ENCODE results near the gene NDUFB4.

DNA sequence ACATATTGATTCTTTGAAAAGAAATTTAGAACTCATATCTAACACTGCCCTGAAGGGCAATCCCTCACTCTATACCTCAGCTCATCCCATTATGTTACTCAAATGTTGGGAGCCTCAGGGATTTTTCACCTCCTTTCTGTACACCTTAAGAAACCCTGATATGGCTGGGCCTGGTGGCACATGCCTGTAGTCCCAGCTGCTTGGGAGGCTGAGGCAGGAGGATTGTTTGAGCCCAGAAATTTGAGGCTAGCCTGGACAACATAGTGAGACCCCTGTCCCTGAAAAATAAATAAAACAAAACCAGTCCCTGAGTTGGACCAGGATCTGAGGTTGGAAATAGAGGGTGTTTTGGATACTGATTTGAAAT lies 27.6 kb downstream of the NDUFB4 start:
- TF ChIP-seq, protein P1, sequence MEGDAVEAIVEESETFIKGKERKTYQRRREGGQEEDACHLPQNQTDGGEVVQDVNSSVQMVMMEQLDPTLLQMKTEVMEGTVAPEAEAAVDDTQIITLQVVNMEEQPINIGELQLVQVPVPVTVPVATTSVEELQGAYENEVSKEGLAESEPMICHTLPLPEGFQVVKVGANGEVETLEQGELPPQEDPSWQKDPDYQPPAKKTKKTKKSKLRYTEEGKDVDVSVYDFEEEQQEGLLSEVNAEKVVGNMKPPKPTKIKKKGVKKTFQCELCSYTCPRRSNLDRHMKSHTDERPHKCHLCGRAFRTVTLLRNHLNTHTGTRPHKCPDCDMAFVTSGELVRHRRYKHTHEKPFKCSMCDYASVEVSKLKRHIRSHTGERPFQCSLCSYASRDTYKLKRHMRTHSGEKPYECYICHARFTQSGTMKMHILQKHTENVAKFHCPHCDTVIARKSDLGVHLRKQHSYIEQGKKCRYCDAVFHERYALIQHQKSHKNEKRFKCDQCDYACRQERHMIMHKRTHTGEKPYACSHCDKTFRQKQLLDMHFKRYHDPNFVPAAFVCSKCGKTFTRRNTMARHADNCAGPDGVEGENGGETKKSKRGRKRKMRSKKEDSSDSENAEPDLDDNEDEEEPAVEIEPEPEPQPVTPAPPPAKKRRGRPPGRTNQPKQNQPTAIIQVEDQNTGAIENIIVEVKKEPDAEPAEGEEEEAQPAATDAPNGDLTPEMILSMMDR (tag by site-specific recombination; IDR thresholded peaks at IDR 0.05): no peak
- TF ChIP-seq MYNN (tag by site-specific recombination; IDR thresholded peaks at IDR 0.05; ENCODE audit: borderline replicate concordance) (no peak), ZNF837 (tag by site-specific recombination; IDR thresholded peaks at IDR 0.05) (no peak), ZNF302 (tag by site-specific recombination; IDR thresholded peaks at IDR 0.05; ENCODE audit: low read depth) (no peak), ZNF660 (tag by site-specific recombination; IDR thresholded peaks at IDR 0.05) (no peak), ZNF366 (tag by site-specific recombination; conservative IDR thresholded peaks at IDR 0.05) (no peak), FEZF1 (tag by site-specific recombination; IDR thresholded peaks at IDR 0.05) (no peak)
- TF ChIP-seq, protein P2, sequence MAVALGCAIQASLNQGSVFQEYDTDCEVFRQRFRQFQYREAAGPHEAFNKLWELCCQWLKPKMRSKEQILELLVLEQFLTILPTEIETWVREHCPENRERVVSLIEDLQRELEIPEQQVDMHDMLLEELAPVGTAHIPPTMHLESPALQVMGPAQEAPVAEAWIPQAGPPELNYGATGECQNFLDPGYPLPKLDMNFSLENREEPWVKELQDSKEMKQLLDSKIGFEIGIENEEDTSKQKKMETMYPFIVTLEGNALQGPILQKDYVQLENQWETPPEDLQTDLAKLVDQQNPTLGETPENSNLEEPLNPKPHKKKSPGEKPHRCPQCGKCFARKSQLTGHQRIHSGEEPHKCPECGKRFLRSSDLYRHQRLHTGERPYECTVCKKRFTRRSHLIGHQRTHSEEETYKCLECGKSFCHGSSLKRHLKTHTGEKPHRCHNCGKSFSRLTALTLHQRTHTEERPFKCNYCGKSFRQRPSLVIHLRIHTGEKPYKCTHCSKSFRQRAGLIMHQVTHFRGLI (tag by site-specific recombination; IDR thresholded peaks at IDR 0.05): no peak

All from HEK293 (cell line).